ENCODE results near the gene NBL1. TPM values are rescaled to one million over a fixed set of nuclear protein-coding genes. Genes with fewer than 3 reads are reported as not detected.

Gene NBL1
- total and polyA plus RNA-seq, 8 donors: 63.2 to 257 (median 101) TPM

DNA sequence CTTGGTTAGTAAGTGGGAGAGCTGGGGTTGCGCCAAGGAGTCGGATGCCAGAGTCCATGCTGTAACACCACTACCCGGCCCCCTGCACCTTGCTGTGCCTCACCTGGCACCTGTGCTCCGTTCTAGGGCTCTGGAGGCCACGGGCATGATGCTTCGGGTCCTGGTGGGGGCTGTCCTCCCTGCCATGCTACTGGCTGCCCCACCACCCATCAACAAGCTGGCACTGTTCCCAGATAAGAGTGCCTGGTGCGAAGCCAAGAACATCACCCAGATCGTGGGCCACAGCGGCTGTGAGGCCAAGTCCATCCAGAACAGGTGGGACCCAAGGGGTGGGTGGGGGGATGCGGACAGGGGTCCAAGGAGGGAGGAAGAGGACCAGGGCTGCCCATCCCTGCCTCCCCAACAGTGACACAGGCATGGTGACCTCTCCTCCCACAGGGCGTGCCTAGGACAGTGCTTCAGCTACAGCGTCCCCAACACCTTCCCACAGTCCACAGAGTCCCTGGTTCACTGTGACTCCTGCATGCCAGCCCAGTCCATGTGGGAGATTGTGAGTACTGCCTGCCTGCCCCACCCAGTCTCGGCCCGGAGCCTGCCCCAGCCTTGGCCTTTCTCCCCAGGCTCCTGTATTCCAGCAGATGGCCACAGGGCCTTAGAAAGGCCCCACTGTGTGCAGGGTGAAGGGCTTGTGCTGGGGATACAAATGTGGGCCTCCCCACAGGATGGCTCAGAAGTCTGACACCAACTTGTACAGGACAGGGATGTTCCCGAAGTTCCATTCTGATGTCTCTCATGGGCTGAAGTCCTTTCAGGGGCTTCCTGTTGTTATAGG lies 11.0 kb downstream of the NBL1 start:
- peaks cover 20 to 54% (median 50%) of the 10 kb centered on the region in 4 donors for H3K4me1 ChIP-seq
- DNase-seq: no peak
- H3K27ac ChIP-seq: peak overlapping the region in 3 of 5 donors; percentile 14 to 50 (median 22)
- H3K36me3 ChIP-seq: peaks cover 5 to 44% (median 39%) of the 10 kb centered on the region in 4 donors
- H3K27me3 ChIP-seq: no peaks in the 10 kb centered on the region
- no peak overlapping the region for H3K4me3 ChIP-seq
- H3K9me3 ChIP-seq: no peaks in the 10 kb centered on the region
- intact Hi-C loops (cut with DNase I; ENCODE audit: low total_unique reads): loop anchor here (10.0 kb wide), 2 partner anchors 280 to 310 kb away; no protein-coding TSS in a partner anchor
- TF ChIP-seq, protein P1, sequence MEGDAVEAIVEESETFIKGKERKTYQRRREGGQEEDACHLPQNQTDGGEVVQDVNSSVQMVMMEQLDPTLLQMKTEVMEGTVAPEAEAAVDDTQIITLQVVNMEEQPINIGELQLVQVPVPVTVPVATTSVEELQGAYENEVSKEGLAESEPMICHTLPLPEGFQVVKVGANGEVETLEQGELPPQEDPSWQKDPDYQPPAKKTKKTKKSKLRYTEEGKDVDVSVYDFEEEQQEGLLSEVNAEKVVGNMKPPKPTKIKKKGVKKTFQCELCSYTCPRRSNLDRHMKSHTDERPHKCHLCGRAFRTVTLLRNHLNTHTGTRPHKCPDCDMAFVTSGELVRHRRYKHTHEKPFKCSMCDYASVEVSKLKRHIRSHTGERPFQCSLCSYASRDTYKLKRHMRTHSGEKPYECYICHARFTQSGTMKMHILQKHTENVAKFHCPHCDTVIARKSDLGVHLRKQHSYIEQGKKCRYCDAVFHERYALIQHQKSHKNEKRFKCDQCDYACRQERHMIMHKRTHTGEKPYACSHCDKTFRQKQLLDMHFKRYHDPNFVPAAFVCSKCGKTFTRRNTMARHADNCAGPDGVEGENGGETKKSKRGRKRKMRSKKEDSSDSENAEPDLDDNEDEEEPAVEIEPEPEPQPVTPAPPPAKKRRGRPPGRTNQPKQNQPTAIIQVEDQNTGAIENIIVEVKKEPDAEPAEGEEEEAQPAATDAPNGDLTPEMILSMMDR (IDR thresholded peaks at IDR 0.05): no peak
- TF ChIP-seq EP300 (IDR thresholded peaks at IDR 0.05) (no peak), POLR2A (IDR thresholded peaks at IDR 0.05) (no peak), POLR2AphosphoS5 (IDR thresholded peaks at IDR 0.05) (no peak)
- WGBS, 5 donors: 53 to 67% (median 60%) methylated on average over 8 to 15 of the region's 15 CpGs

DNA sequence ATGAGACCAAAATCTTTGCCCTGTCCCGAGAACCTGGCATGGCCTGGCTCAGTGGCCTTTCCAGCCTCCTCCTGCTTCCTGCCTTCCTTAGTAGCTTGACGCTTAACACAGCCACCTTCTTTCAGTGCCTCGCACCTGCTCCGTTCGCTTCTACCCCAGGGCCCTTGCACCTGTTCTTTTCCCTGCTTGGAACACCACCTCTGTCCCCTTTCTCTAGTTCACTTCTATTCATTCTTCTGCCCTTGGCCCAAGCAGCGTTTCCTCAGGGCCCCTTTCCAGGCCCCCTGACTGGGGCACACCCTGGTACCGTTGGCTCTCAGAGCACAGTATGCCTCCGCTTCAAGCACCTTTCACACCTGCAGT lies 11.6 kb downstream of the NBL1 start:
- Histone ChIP-seq H3K27me3 (no peaks in the 10 kb centered on the region), H3K27ac (peak overlapping the region in 2 of 5 donors; percentile 22 to 50), H3K4me1 (peaks cover 14 to 51% (median 47%) of the 10 kb centered on the region in 4 donors), H3K4me3 (no peak overlapping the region), H3K36me3 (peaks cover 5 to 44% (median 39%) of the 10 kb centered on the region in 4 donors), H3K9me3 (no peaks in the 10 kb centered on the region)
- no peak for TF ChIP-seq POLR2A (IDR thresholded peaks at IDR 0.05)
- TF ChIP-seq, protein P1 (IDR thresholded peaks at IDR 0.05): no peak
- TF ChIP-seq POLR2AphosphoS5 (IDR thresholded peaks at IDR 0.05): no peak
- TF ChIP-seq EP300 (IDR thresholded peaks at IDR 0.05): no peak
- intact Hi-C loops (cut with DNase I; ENCODE audit: low total_unique reads): loop anchor here (10.0 kb wide), 2 partner anchors 281 to 311 kb away; no protein-coding TSS in a partner anchor
- 88 to 93% (median 93%) methylated on average over 8 of the region's 8 CpGs for WGBS, 5 donors
- no peak for DNase-seq

DNA sequence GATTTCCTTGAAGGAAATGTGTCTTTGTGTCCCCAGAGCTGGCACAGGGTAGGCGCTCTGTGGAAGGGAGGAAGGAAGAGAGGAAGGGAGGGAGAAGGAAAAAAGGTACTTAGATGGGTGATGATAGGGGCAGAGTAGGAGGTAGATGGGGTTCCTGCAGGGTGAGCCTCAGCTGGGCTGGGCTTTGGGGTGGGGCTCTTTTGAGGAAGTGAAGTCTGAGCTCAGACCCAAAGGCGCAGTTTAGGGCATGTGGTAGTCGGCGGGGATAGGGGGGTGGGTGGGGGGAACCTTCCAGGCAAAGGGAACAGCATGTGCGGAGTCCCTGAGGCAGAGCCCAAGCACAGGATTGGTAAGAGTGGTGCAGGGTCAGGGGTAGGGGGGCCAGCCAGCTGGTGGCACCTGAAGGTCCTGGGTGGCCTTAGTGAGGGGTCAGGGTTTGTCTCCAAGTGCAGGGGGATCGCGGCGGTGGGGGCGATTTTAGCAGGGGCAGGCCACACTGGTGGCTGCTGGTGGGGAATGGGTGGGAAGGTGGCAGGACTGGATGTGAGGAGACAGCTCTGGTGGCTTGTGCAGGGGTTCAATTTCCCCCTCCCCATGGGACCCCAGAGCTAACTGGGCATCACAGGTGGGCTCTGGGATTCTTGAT lies 12.1 kb downstream of the NBL1 start:
- Histone ChIP-seq H3K27me3 (peaks cover 0 to 5% (median 0%) of the 10 kb centered on the region in 3 donors), H3K27ac (no peak overlapping the region), H3K4me3 (no peak overlapping the region), H3K9me3 (no peaks in the 10 kb centered on the region), H3K4me1 (peaks cover 8 to 45% (median 41%) of the 10 kb centered on the region in 4 donors), H3K36me3 (peaks cover 5 to 44% (median 39%) of the 10 kb centered on the region in 4 donors)
- no peak for DNase-seq
- intact Hi-C loops (cut with DNase I; ENCODE audit: low total_unique reads): loop anchor here (10.0 kb wide), 2 partner anchors 281 to 311 kb away; no protein-coding TSS in a partner anchor
- 85 to 90% (median 89%) methylated on average over 5 to 9 of the region's 9 CpGs for WGBS, 5 donors
- TF ChIP-seq POLR2A (IDR thresholded peaks at IDR 0.05) (no peak), POLR2AphosphoS5 (IDR thresholded peaks at IDR 0.05) (no peak), EP300 (IDR thresholded peaks at IDR 0.05) (no peak)
- TF ChIP-seq, protein P1 (IDR thresholded peaks at IDR 0.05): no peak

DNA sequence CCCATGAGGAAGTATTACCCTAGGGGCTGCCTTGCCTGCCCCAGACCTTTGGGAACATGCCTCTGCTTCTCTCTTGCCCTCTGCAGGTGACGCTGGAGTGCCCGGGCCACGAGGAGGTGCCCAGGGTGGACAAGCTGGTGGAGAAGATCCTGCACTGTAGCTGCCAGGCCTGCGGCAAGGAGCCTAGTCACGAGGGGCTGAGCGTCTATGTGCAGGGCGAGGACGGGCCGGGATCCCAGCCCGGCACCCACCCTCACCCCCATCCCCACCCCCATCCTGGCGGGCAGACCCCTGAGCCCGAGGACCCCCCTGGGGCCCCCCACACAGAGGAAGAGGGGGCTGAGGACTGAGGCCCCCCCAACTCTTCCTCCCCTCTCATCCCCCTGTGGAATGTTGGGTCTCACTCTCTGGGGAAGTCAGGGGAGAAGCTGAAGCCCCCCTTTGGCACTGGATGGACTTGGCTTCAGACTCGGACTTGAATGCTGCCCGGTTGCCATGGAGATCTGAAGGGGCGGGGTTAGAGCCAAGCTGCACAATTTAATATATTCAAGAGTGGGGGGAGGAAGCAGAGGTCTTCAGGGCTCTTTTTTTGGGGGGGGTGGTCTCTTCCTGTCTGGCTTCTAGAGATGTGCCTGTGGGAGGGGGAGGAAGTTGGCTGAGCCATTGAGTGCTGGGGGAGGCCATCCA lies 12.8 kb downstream of the NBL1 start:
- Histone ChIP-seq H3K27me3 (peaks cover 0 to 10% (median 0%) of the 10 kb centered on the region in 3 donors), H3K9me3 (no peaks in the 10 kb centered on the region), H3K4me1 (peaks cover 4 to 38% (median 35%) of the 10 kb centered on the region in 4 donors), H3K27ac (no peak overlapping the region), H3K36me3 (peaks cover 5 to 44% (median 39%) of the 10 kb centered on the region in 4 donors), H3K4me3 (no peak overlapping the region)
- DNase-seq: no peak
- 30 to 87% (median 86%) methylated on average over 3 to 15 of the region's 15 CpGs for WGBS, 5 donors
- TF ChIP-seq POLR2AphosphoS5 (IDR thresholded peaks at IDR 0.05) (no peak), EP300 (IDR thresholded peaks at IDR 0.05) (no peak), POLR2A (IDR thresholded peaks at IDR 0.05) (no peak)
- TF ChIP-seq, protein P1 (IDR thresholded peaks at IDR 0.05): no peak
- intact Hi-C loops (cut with DNase I; ENCODE audit: low total_unique reads): loop anchor here (10.0 kb wide), 2 partner anchors 282 to 312 kb away; no protein-coding TSS in a partner anchor
